GM19455 (cell line): ENCODE results near the gene PKHD1.

Experiments
- ATAC-seq: cut with Tn5 transposase; IDR thresholded peaks from one replicate; pipeline ENCODE4 v1.9.1; 2021; ENCODE audit not compliant: unreplicated experiment

PKHD1 gene

GRCh38 chr6:51719297-51719696 is 368.1 kb downstream of the PKHD1 start:
- ATAC-seq, result no peak

- no peak for ATAC-seq
Observed at GRCh38 chr6:51718533-51718932, 368.9 kb downstream of the PKHD1 start.

- no peak for ATAC-seq
Observed at GRCh38 chr6:51717477-51717876, 369.9 kb downstream of the PKHD1 start.

- ATAC-seq, result no peak
Observed at GRCh38 chr6:51711876-51712275, 375.5 kb downstream of the PKHD1 start.

- ATAC-seq, result no peak
Observed at GRCh38 chr6:51706086-51706485, 381.3 kb downstream of the PKHD1 start.

GRCh38 chr6:51704932-51705540 is 382.4 kb downstream of the PKHD1 start:
- no peak for ATAC-seq

GRCh38 chr6:51702851-51703250 is 384.6 kb downstream of the PKHD1 start:
- ATAC-seq, result no peak

- ATAC-seq, result no peak
Observed at GRCh38 chr6:51684603-51685002, 402.8 kb downstream of the PKHD1 start.

GRCh38 chr6:51684038-51684437 is 403.4 kb downstream of the PKHD1 start:
- ATAC-seq, result no peak

- ATAC-seq, result no peak
Observed at GRCh38 chr6:51678905-51679620, 408.4 kb downstream of the PKHD1 start.

GRCh38 chr6:51678274-51678673 is 409.1 kb downstream of the PKHD1 start:
- no peak for ATAC-seq

- no peak for ATAC-seq
Observed at GRCh38 chr6:51675922-51676275, 411.5 kb downstream of the PKHD1 start.

GRCh38 chr6:51675020-51675921 is 412.1 kb downstream of the PKHD1 start:
- no peak for ATAC-seq

- ATAC-seq, result no peak
Observed at GRCh38 chr6:51663525-51663924, 423.9 kb downstream of the PKHD1 start.

- no peak for ATAC-seq
Observed at GRCh38 chr6:51660767-51661166, 426.6 kb downstream of the PKHD1 start.

- ATAC-seq, result no peak
Observed at GRCh38 chr6:51657491-51657890, 429.9 kb downstream of the PKHD1 start.

- ATAC-seq, result no peak
Observed at GRCh38 chr6:51655517-51655916, 431.9 kb downstream of the PKHD1 start.

GRCh38 chr6:51654647-51655046 is 432.8 kb downstream of the PKHD1 start:
- ATAC-seq, result no peak

GRCh38 chr6:51651132-51651817 is 436.1 kb downstream of the PKHD1 start:
- ATAC-seq, result no peak

- ATAC-seq, result no peak
Observed at GRCh38 chr6:51648774-51649173, 438.6 kb downstream of the PKHD1 start.

- ATAC-seq, result no peak
Observed at GRCh38 chr6:51648236-51648635, 439.2 kb downstream of the PKHD1 start.
